HG02973 (cell line): ENCODE data around the gene TP53I13.
A peak's percentile ranks its signal among the peaks of the same experiment; 100 is the strongest.

ENCODE experiments used
- ATAC-seq: cut with Tn5 transposase; IDR thresholded peaks from one replicate; pipeline ENCODE4 v1.9.1; 2021; ENCODE audit warnings: moderate library complexity; ENCODE audit not compliant: unreplicated experiment

The TP53I13 gene

DNA sequence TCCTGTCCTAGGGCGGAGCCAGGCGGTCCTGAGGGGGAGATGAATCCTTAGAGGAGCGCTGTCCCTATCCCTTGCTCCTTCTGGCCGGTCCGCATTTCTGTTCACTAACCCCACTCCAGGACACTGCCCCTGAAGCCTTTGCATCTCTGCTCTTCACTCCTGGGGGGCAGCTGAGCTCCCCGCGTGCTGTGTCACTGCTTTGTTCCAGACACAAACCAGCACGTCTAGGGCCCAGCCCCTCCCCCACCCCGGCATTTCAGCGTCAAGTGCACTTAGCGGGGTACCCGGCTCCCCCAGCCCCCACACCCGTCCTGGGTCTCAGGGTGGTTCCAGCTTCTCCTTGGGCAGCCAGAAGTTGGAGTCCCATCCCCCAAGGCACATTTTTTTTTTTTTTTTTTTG lies 45.4 kb downstream of the TP53I13 start:
- ATAC-seq = no peak

DNA sequence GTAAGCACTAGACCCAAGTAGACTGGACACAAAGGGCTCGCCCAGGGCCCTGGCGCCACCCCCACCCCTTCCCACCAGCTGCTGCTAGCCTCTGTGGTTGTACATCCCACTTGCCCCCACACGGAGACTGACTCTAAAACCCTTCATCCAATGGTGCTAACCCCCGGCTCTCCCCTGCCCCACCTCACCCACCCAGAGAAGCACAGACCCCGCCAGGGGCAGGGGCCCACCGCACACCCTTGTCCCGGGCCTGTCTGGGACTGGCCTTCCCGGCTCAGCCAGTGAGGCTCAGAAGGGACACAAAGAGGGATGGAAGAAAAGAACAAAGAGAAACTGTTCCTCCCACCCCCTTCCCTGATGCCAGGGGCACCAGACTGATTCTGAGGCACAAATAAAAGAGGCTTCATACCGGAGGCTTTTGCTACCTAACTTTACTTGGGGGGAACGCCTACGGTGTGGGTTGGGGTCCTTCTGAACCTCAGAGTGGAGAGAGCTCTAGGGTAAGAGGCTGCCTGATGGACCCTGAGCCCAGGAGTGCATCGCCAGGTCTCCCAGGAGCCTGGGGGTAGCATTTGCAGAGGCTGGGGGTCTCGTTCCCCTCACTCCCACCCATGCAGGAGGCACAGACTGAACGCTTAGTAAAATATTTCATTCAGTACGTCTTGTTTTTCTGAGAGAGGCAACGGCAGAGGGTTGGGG lies 46.0 kb downstream of the TP53I13 start:
- no peak for ATAC-seq

DNA sequence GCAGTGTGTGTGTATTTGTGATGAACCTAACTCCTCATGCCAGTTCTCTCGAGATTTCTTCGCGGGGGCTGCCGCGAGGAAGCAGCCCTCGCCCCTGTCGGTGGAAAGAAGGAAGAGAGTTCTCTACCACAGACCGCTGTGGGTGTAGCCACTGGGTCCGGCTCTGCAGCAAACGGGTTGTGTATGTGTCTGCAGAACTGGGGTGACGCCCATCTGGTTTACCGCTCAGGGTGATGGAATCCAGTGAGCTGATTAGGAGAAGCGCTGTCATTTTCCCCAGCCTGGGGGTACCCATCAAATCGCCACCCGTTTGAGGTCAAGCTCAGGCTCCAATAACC lies 46.5 kb downstream of the TP53I13 start:
- no peak for ATAC-seq

DNA sequence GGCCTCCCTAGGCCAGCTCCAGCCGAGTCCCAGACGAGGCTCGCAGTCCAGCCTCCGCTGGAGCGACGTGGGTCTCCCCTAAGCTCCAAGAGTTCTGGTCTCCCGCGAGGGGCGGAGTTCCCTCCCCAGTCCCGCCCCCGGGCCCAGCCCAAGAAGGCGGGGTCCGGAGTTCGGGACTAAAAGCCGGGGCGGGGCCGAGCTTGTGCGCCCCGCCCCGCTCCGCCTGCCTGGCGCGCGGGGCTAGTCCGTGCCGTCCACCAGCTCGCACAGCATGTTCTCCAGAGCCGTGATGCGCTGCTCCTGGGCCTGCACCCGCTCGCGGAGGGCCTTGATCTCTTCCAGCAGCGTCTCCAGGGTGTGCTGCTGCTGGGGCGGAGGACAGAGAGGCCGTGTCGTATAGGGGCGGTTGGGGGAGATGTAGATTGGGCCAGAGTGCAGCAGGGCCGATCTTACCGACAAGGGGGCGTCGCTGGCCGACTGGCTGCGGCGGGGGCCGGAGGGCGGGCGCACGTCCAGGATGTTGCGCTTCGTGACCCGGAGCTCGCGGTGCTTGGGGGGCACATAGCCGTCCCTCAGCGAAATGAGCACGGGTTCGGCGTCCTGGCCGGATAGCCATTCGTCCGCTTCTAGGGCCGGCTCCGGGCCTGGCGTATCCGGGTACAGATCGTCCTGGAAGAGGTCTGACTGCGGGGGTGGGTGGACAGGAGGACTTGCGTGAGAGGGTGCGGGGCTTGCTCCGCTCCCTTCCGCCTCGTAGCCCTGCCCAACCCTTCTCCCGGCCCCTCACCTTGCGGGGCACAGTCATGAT lies 47.2 kb downstream of the TP53I13 start:
- no peak for ATAC-seq

DNA sequence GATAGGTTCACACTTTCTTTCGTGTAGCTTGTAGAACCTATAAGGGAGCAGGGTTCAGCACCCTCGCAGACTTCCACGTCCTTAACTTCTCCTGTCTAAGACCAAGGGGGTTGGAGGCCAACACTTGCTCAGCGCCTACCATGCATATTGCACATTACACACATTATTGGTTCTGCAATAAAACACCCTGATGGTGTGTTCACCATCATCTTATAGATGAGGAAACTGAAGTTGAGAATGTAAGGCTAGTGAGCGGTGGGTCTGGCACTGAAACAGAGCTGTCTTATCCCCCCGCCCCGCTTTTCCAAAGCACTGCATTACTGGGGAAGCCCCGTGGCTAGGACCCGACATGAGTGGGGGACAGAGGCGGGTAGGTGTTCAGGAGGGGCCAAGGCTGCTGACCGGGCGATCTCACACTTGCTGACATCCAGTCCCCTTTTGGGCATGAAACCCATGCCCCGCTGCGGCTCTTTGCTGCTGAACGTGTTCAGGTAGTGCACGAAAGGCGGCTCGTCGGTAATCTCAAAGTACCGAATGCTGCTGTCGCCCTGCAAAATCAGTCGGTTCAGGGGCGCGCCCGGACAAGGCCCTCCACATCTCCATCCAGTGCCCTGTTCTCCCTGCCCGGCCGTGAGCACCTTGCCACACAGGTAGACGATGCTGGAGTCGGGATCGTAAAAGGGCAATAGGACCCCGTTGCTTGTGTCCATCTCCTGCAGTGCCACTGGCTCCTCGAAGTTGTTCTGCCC lies 48.0 kb downstream of the TP53I13 start:
- ATAC-seq = no peak

DNA sequence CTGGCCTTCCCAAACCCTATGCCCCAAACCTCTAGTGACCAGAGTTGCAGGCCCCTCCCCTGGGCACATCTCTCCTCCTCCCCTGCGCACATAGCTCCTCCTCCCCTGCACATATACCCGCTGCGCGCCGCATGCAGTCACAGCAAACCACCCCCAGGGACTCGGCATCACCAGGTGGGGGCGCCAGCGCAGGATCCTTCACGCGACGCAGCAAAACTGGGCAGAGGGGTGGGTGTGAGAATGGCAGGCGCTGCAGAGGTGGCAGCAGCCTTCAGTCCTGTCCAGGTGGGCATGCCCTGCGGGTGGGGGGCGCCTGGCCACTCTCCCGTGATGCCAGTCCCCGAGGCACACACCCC lies 48.6 kb downstream of the TP53I13 start:
- ATAC-seq = peak; percentile 42

DNA sequence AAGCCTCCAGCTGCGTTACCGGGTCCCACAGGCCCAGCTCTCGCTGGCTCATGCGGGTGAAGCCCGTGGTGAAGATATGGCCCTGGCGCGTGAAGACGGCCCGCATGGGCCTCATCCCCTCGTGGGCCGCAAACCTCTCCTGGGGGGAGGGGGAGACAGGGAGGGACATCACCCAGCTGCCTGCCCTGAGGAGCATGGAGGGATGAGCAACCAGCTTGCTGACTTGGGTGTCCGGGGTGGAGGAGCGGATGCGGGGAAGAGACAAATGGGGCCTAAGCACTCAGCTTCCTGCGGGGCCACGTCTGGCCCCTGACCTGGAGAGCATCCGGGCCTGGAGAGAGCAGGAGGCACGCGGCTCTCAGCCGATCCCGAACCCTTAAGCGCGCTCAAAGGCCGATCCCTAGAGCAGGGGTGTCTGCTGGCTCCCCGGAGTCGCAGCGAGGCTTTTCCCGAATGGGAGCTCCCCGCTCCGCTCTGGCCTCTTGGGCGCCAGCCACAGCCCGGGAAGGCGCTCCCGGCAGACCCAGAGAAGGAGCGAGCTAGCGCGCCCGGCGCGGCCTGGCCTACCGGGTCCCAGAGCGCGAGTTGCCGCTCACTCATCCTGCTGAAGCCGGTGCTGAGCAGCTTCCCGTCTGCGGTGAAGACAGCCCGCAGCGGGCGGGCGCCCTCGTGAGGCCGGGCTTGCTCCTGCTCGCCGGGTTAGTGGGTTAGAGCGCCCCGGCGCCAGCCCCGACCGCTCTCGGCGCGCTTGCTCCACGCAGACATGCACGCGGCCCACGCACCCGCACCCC lies 49.2 kb downstream of the TP53I13 start:
- peak; percentile 1 for ATAC-seq

DNA sequence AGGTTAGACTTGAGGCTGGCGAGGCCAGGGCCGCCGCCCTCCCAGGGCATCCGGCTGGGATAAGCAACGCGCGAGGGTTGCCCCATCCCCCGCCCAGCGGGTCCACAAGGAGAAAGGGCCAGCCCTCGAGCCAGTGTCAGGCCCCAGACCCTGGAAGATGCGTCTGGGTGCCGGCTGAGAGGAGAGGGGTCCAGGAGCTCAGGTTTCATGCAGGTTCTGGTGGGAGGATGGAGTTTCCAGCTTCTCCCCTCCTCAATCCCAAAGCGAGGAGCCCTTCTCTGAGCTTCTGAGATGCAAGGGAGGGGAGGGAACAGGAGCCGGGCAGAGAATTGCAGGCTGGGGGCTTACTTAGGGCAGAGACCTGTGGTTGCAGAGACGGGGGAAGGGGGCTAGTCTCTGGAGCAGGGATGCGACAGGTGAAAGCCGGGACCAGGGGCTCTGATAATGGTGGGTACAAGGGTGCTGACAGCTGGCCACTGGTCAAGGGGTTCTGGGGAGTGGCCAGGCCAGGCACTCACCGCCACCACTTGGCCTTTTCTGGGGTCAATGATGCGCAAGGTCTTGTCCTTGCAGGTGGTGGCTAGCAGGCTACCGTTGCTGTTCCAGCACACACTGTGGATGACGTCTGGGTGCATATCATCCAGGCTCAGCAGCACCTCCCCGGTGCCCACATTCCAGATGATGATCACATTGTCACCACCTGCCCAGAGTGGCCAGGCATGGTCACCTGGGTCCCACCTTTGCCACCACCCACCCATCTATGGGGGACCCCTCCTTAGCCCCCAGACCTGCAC lies 50.0 kb downstream of the TP53I13 start:
- ATAC-seq = no peak

DNA sequence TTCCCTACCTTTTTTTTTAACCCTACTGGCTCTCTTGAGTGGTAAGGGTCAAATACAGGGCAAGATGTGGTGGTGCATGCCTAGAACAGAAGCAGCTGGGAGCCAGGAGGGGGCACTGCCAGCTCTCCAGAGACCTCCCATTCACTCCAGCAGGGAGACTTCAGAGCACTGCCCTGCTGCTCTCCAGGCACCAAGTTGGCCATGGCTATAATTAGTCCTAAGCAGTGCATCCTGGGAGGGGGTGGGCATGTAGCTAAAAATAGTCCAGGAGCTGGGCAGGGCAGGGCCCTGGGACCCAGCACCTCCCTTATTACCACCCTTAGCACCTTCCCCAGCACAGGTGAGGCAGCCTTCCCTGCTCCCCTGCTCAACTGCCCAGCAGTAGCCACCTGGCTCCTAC lies 50.8 kb downstream of the TP53I13 start:
- ATAC-seq = no peak

DNA sequence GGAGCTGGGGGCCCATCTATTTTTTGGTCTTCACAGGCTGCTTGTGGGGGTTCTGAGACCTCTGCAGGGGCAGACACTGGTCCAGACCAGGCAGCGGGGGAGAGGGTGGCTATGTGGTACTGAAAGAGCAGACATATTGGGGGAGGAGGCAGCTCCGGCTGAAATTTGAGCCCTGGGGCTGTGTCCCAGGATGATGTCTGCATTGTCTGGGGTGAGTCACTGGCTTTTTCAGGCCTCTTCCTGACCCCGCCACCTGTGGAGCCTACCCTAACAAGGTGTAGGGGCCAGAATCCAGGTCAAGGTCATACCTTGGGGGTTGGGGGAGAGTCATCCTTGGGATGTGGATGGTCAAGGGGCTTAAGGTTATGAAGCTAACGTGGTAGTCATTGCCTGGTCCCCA lies 51.8 kb downstream of the TP53I13 start:
- no peak for ATAC-seq

DNA sequence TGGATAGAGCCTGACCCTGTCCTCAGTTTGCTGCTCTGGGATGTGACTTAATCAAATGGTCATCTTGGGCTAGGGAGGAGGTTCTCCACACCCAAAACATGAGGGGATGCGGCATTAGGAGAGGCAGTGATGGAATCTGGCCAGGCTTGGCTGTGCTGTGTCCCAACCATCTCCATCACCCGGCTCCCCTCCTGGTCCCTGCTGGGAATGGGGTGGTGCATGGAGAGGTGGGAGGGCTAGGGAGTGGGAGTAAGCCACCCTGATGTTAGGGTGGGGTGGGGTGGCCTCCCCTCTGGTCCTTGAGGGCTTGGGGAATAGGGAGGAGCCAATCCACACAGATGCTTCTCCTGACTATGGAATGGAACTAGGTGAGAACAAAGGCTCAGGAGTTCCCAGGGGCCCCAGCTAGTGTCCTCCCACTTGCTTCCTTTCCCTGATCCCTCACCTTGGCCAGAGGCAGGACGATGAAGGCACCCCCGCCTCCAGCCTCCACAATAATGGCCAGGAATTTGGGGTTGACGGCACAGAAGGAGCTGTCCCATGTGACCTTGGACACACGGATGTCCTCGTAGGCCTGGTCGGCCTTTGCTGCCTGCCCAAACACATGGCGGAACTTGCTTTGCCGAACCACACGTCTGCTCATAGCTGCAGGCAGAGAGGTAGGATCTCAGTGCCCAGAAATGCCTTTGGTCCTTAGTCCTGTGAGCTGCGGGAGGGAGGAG lies 52.4 kb downstream of the TP53I13 start:
- ATAC-seq = no peak

DNA sequence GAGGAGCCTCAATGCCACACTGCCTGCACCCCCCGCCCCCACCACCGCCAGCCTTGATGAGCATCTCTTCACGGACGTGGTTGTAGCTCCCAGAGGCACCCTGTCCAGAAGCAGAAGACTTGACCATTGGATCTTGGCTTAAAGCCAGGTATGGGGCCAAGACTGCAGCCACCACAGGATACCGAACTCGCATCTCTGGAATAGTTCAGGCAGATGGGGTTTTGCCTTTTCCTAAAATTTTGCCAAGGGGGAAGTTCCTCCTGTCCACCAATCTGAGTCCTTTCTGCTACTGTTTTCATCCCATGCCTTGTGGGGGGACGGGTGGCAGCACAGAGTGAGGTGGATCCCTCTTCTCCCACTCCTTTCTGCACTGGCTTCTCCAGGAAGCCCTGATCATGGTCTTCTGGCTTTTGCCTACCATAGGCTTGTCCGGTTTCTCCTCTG lies 53.3 kb downstream of the TP53I13 start:
- ATAC-seq = no peak
